ENCODE results near the gene DOCK9.
"Not testable (repeated sequence)": the region's sequence is repeated elsewhere in the genome, so short reads cannot be mapped to it uniquely, and the experiment has no call there.

Gene DOCK9

GRCh38 chr13:98761126-98761985, 216.5 kb downstream of the DOCK9 start:
- DNase-seq = no peak

GRCh38 chr13:98755729-98756128, 222.1 kb downstream of the DOCK9 start:
- no peak for DNase-seq

GRCh38 chr13:98755116-98755515, 222.7 kb downstream of the DOCK9 start:
- DNase-seq = no peak

GRCh38 chr13:98754468-98754867, 223.4 kb downstream of the DOCK9 start:
- DNase-seq = not testable (repeated sequence)

- no peak for DNase-seq
Observed at GRCh38 chr13:98752467-98753290, 225.2 kb downstream of the DOCK9 start, which contains the start of gene SLC15A1. TSS of gene SLC15A1 (minus strand) at chr13:98752672. CDS start at chr13:98752598, 74 bp downstream.

GRCh38 chr13:98751861-98752466, 225.9 kb downstream of the DOCK9 start:
- no peak for DNase-seq

- DNase-seq = no peak
Observed at GRCh38 chr13:98751367-98751782, 226.5 kb downstream of the DOCK9 start.

- DNase-seq = no peak
Observed at GRCh38 chr13:98749501-98749900, 228.4 kb downstream of the DOCK9 start.

GRCh38 chr13:98746968-98747367, 230.9 kb downstream of the DOCK9 start:
- DNase-seq = no peak

Measured in femur (tissue), 1 donor.